ENCODE results near the gene TH.
"Not testable (repeated sequence)": the region's sequence is repeated elsewhere in the genome, so short reads cannot be mapped to it uniquely, and the experiment has no call there.

Gene TH

GRCh38 chr11:2195756-2196088 lies 24.1 kb upstream of the TH start:
- no peak for DNase-seq (ENCODE audit: low read depth)

GRCh38 chr11:2194877-2195755 lies 23.5 kb upstream of the TH start:
- peak; percentile 19 for DNase-seq (ENCODE audit: low read depth)

- not testable (repeated sequence) for DNase-seq (ENCODE audit: low read depth)
Measured at GRCh38 chr11:2193888-2194595, 22.4 kb upstream of the TH start.

- DNase-seq (ENCODE audit: low read depth) = no peak
Measured at GRCh38 chr11:2193099-2193887, 21.7 kb upstream of the TH start.

GRCh38 chr11:2192435-2192834 lies 20.8 kb upstream of the TH start:
- DNase-seq (ENCODE audit: low read depth) = no peak

- DNase-seq (ENCODE audit: low read depth) = no peak
Measured at GRCh38 chr11:2191883-2192282, 20.3 kb upstream of the TH start.

- DNase-seq (ENCODE audit: low read depth) = no peak
Measured at GRCh38 chr11:2190657-2191471, 19.2 kb upstream of the TH start.

- DNase-seq (ENCODE audit: low read depth) = no peak
Measured at GRCh38 chr11:2189938-2190656, 18.5 kb upstream of the TH start.

GRCh38 chr11:2188745-2189144 lies 17.1 kb upstream of the TH start:
- no peak for DNase-seq (ENCODE audit: low read depth)

GRCh38 chr11:2187280-2187707 lies 15.7 kb upstream of the TH start:
- DNase-seq (ENCODE audit: low read depth) = no peak

GRCh38 chr11:2186669-2187279 lies 15.2 kb upstream of the TH start:
- DNase-seq (ENCODE audit: low read depth) = peak; percentile 14

GRCh38 chr11:2185324-2186085 lies 13.9 kb upstream of the TH start:
- no peak for DNase-seq (ENCODE audit: low read depth)

- no peak for DNase-seq (ENCODE audit: low read depth)
Measured at GRCh38 chr11:2182692-2183474, 11.3 kb upstream of the TH start.

GRCh38 chr11:2182075-2182474 lies 10.5 kb upstream of the TH start:
- DNase-seq (ENCODE audit: low read depth) = no peak

- DNase-seq (ENCODE audit: low read depth) = no peak
Measured at GRCh38 chr11:2180789-2181370, 9.3 kb upstream of the TH start.

GRCh38 chr11:2180347-2180746 lies 8.7 kb upstream of the TH start:
- no peak for DNase-seq (ENCODE audit: low read depth)

- DNase-seq (ENCODE audit: low read depth) = no peak
Measured at GRCh38 chr11:2179516-2179915, 7.9 kb upstream of the TH start.

- DNase-seq (ENCODE audit: low read depth) = no peak
Measured at GRCh38 chr11:2178906-2179494, 7.4 kb upstream of the TH start.
